T-helper 2 cell treated with Interferon-gamma antibody and Interleukin-4, amounts not matched to agents 5 μg/mL and 100 μg/mL, for 36 hours (primary cell): ENCODE data around the gene SIX2.
A peak's percentile ranks its signal among the peaks of the same experiment; 100 is the strongest.

ENCODE experiments used
- DNase-seq: peaks from one replicate; pipeline ENCODE4 v3.0.0; 2021; ENCODE audit warnings: low spot score
- H3K27ac Mint-ChIP-seq: one replicate; pipeline ENCODE4 v1.8.0; 2021; ENCODE audit warnings: mild to moderate bottlenecking, mixed read lengths
- H3K27me3 Mint-ChIP-seq: one replicate; pipeline ENCODE4 v1.8.0; 2021; ENCODE audit warnings: low read depth, mixed read lengths
- H3K36me3 Mint-ChIP-seq: one replicate; pipeline ENCODE4 v1.8.0; 2021; ENCODE audit warnings: low read depth, mixed read lengths
- H3K4me1 Mint-ChIP-seq: one replicate; pipeline ENCODE4 v1.8.0; 2021; ENCODE audit warnings: low read depth, mixed read lengths
- H3K4me3 Mint-ChIP-seq: one replicate; pipeline ENCODE4 v1.8.0; 2022; ENCODE audit warnings: mild to moderate bottlenecking, moderate library complexity, mixed read lengths
- H3K9me3 Mint-ChIP-seq: one replicate; pipeline ENCODE4 v1.8.0; 2021; ENCODE audit warnings: mixed read lengths

SIX2 gene

DNA sequence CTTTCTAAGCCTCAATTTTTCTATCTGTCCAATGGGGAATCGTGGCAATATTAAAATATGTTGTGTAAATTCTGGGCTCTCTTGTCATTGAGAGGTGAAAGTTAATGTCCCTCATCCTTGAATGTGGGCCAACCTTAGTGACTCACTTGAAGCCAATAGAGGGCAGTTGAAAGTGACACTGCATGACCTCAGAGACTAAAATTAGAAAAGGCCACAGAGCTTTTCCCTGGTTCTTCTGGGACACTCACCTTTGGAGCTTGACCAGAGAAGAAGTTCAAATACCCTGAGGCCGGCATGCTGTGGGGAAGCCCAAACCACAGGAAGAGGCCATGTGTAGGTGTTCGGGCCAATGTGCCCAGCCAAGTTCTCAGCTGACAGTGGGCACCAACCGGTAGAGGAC lies 24.1 kb upstream of the SIX2 start:
- DNase-seq = no peak
- Mint-ChIP-seq H3K36me3 (no peaks in the 10 kb centered on the region), H3K9me3 (no peaks in the 10 kb centered on the region), H3K4me3 (no peak overlapping the region), H3K27ac (no peak overlapping the region), H3K4me1 (no peaks in the 10 kb centered on the region), H3K27me3 (peaks cover 5% of the 10 kb centered on the region)

DNA sequence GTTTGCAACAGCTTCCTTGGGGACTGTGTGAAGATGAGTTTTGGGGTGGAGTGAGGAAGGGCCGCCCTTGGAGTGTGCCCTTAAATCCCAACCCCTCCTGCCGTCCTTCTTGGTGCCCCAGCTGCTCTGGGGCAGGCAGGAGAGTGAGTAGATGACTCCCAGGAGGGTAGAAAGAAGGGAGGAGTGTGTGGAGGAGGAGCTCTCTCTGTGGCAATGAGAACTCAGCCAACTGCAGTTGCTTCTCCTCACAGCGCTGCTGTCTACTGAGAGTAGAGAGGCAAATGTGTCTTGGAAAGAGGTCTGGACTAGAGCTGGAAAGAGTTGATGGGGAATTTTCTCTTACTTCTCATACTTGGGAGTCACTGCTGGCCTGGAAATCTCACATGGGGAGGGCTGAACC lies 21.8 kb upstream of the SIX2 start:
- Mint-ChIP-seq H3K9me3 (no peaks in the 10 kb centered on the region), H3K4me3 (no peak overlapping the region), H3K27me3 (peaks cover 10% of the 10 kb centered on the region), H3K36me3 (no peaks in the 10 kb centered on the region), H3K4me1 (no peaks in the 10 kb centered on the region), H3K27ac (no peak overlapping the region)
- no peak for DNase-seq

DNA sequence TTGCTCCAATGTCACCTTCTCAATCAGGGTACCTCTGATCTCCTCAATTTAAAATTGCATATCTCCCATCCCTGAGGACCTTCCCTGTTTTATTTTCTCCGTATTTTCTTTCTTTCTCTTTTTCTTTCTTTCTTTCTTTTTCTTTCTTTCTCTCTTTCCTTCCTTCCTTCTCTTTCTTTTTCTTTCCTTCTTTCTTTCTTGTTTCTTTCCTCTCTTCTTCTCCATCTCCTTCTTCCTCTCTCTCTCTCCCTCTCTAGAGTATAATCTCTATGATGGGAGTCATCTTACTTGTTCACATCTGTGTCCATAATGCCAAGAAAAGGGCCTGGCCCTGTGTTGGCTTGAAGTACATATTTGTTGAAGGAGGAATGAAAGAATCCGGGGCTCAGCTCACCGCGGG lies 21.3 kb upstream of the SIX2 start:
- Mint-ChIP-seq H3K9me3 (no peaks in the 10 kb centered on the region), H3K27ac (no peak overlapping the region), H3K36me3 (no peaks in the 10 kb centered on the region), H3K4me3 (no peak overlapping the region), H3K27me3 (peaks cover 10% of the 10 kb centered on the region), H3K4me1 (no peaks in the 10 kb centered on the region)
- no peak for DNase-seq

DNA sequence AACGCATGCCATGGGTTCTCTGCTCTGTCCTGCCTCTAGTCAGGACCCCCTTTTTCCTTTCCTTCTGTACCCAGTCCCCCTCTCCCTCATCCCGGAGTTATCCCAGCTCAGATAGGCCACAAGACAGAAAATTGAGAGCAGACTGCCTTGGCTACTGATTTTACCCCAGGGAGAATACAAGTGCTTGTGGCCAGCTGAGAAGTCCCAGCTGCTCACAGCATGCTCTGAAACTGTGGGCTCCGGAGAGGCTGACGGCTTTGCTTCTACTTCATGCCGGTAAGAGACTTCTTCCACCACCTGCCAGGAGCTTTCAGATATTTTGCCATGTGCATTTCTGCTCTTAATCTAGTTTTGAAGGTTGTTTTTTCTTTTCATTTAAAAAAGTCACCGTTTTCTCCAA lies 20.0 kb upstream of the SIX2 start:
- Mint-ChIP-seq H3K9me3 (no peaks in the 10 kb centered on the region), H3K36me3 (no peaks in the 10 kb centered on the region), H3K4me1 (no peaks in the 10 kb centered on the region), H3K4me3 (no peak overlapping the region), H3K27ac (no peak overlapping the region), H3K27me3 (peaks cover 10% of the 10 kb centered on the region)
- no peak for DNase-seq

DNA sequence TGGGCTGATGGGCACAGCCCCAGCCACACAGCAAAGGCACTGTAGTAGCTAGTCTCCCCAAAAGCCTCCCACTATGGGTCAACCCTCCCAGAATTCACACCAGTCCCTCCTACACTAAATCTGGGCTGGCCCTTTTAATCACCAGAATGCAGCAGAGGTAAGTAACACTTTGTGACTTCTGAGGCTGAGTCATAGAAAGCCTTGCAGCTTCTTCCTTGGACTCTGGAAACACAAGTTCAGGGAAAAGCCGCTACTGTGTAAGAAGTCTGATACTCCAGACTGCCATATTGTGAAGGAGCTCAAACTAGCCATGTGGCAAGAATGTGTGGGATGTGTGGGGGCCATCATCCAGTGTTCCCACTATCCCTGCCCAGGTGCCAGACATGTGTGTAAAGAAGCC lies 19.0 kb upstream of the SIX2 start:
- no peaks in the 10 kb centered on the region for H3K9me3 Mint-ChIP-seq
- H3K4me1 Mint-ChIP-seq = no peaks in the 10 kb centered on the region
- H3K36me3 Mint-ChIP-seq = no peaks in the 10 kb centered on the region
- no peak for DNase-seq
- peaks cover 12% of the 10 kb centered on the region for H3K27me3 Mint-ChIP-seq
- H3K27ac Mint-ChIP-seq = no peak overlapping the region
- H3K4me3 Mint-ChIP-seq = no peak overlapping the region

DNA sequence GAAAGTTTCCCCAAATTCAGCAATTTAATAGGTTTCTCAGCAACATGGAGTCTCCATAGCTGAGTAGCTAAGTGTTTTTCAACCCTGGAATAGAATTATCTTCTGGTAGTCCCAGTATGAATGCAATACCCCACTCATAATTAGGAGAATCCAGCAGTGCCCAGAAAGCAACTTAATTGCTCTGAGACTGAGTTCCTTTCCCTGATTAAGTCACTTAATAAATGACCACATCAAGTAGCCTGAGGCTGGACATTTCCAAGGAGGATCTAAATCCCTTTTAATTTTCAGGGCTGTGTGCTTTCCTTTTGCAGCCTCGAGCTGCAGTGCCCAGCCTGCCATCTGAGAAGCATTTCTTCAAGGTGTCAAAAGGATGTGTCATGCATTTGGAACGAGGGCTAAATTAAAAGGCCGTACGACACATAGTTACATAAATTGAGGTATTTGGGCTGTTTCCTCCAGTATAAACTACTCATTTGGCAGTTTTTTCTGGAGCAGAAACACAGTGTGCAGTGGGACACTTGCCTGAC lies 17.7 kb upstream of the SIX2 start:
- Mint-ChIP-seq H3K27ac (no peak overlapping the region), H3K9me3 (no peaks in the 10 kb centered on the region), H3K36me3 (no peaks in the 10 kb centered on the region), H3K27me3 (peaks cover 12% of the 10 kb centered on the region), H3K4me1 (no peaks in the 10 kb centered on the region), H3K4me3 (no peak overlapping the region)
- no peak for DNase-seq

DNA sequence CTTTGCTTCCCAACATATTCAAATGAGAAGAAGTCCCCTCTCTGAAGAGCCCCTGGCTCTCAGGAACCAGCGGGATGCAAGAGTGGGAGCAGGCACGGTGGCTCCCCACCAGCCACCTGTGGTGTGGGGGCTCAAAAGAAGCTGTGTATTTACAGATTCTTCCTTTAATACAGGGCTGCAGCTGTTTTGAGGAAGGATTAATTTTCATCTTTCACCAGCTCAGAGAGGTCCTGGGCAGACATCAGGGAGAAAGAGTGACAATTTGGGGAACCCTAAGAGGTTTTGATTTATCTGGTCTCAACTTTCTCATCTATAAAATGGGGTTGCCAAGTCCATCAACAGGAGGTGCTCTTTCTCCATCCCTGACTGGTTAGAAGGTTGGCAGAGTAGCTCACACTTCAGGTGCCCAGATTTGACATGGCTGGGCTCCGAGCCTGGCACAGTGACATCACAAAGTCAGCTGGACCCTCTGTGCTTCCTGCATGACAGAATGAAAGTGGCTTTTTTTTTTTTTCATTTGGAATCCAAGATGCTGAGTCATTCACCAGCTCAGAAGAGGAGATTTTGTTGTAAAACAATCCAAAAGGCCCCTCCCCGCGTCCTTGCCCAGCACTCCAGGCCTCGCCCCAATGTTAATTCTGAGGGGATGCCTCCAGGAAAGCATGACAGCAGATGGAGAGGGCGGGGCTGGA lies 15.5 kb upstream of the SIX2 start:
- Mint-ChIP-seq H3K4me1 (no peaks in the 10 kb centered on the region), H3K4me3 (no peak overlapping the region), H3K27me3 (peaks cover 15% of the 10 kb centered on the region), H3K9me3 (no peaks in the 10 kb centered on the region), H3K27ac (no peak overlapping the region), H3K36me3 (no peaks in the 10 kb centered on the region)
- no peak for DNase-seq

DNA sequence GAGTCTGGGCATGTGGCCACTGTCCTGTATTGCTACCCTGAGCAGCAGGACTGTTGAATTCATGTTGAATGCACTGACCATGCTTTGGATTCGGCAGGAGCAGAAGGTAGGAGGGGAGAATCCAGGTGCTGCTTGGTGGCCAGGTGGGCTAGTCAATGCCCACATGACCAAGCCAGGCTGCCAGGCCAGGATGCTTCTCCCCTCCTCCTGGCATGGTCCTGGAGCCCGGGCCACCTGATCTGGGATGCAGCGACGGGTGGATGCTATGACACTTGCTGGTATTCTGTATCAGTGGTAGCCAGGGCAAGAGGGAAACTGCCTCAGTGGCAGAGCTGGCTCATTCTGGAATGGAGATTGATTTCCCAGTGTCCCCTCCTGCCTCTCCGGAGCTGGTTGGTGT lies 14.8 kb upstream of the SIX2 start:
- H3K36me3 Mint-ChIP-seq = no peaks in the 10 kb centered on the region
- H3K9me3 Mint-ChIP-seq = no peaks in the 10 kb centered on the region
- peaks cover 19% of the 10 kb centered on the region for H3K27me3 Mint-ChIP-seq
- no peak overlapping the region for H3K4me3 Mint-ChIP-seq
- DNase-seq = no peak
- no peak overlapping the region for H3K27ac Mint-ChIP-seq
- no peaks in the 10 kb centered on the region for H3K4me1 Mint-ChIP-seq

DNA sequence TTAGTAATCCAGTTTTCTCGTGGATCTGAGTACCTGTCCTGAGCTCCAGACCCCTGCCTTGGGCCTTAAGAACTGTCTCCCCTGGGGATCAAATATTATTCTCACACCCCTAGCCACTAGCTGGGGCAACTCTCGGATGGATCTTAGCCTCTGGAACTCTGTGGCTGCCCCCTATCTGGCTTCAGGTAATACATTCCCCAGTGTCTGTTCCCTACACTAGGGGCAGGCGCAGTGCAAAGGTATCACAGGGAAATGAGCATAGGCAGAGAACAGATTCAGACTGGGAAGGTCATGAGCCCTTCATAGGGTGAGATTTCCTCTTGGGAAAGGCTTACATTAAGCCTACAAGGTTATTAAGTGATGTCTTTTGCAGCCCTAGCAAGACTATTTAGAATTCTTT lies 11.2 kb upstream of the SIX2 start:
- peaks cover 43% of the 10 kb centered on the region for H3K27me3 Mint-ChIP-seq

DNA sequence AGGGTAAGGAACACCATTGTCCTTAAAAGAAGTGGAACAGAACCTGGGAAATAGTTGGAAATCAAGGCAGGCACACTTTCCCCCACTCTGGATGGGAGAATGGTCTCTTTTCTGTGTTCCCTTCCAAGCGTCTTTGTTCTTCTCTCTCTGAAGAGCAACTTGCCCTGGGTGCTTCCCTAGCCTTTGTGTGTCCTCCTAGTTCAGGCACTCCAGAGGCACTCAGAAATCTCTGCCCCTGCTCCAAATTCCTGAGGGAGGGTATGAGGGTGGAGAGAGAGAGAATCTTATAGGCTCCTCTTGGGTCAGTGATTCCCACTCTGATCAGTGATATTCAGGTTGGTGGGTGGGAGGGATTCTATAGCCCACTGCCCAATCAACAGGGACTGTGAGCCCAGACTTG lies 8.8 kb upstream of the SIX2 start:
- Mint-ChIP-seq H3K4me1 (no peaks in the 10 kb centered on the region), H3K9me3 (no peaks in the 10 kb centered on the region), H3K27me3 (peaks cover 56% of the 10 kb centered on the region), H3K36me3 (no peaks in the 10 kb centered on the region), H3K4me3 (no peak overlapping the region), H3K27ac (no peak overlapping the region)
- DNase-seq = no peak

More for the DNA sequence above, 11.2 kb upstream of the SIX2 start:
- H3K36me3 Mint-ChIP-seq = no peaks in the 10 kb centered on the region
- H3K27ac Mint-ChIP-seq = no peak overlapping the region
- H3K9me3 Mint-ChIP-seq = no peaks in the 10 kb centered on the region
- no peaks in the 10 kb centered on the region for H3K4me1 Mint-ChIP-seq
- H3K4me3 Mint-ChIP-seq = no peak overlapping the region
- DNase-seq = no peak

DNA sequence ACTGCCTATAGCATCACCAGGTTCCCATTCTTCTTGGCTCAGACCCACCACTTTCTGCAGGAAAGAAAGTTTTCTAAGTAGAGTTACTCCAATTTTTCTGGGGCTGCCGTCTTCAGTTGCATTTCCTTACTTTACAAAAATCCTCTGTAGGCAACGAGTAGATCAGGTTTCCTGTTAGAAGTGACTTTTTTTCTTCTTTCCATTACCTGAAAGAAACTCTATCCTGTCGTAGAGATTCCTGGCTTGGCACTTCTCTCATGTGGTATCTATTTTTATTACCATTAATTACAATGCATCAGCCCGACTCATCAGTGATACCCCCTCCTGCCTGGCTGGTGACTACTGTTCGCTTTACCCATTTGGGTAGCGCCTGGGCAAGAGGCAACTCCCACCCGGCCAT lies 5.6 kb upstream of the SIX2 start:
- DNase-seq = no peak
- H3K27ac Mint-ChIP-seq = no peak overlapping the region
- no peaks in the 10 kb centered on the region for H3K36me3 Mint-ChIP-seq
- no peaks in the 10 kb centered on the region for H3K9me3 Mint-ChIP-seq
- no peak overlapping the region for H3K4me3 Mint-ChIP-seq
- peaks cover 2% of the 10 kb centered on the region for H3K4me1 Mint-ChIP-seq
- H3K27me3 Mint-ChIP-seq = peaks cover 82% of the 10 kb centered on the region

DNA sequence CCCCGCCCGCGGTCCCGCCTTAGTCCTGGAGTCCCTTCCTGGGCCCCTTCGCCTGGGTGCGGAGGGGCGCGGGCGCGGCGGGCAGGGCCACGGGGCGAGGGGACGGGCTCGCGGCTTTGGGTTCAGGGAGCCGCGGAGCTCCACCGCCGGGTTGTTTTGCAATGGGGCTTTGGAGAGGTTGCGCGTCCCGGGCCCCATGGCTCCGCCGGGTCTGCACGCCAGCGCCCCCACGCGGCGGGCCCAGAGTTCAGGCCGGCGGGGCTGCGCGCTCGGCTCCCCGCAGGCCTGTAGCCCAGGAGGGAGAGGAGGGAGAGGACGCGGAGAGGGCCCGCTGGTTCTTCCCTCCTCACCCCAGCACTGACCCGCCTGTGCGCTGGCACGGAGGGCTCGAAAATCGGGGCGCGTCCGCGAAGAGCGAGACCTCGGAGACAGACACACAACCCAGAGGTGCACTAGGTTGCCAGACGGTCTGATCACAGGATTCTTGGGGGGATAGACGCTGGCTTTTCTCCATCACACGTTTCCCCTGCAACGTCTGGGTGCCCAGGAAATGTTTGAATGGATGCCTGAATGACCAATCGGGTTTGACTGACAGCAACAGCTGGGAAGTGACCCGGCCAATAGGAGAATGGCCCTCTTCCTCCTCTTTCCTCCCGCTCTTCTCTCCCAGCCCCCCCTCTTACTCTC lies 4.9 kb upstream of the SIX2 start:
- Mint-ChIP-seq H3K4me3 (peak overlapping the region; percentile 43), H3K36me3 (no peaks in the 10 kb centered on the region), H3K9me3 (no peaks in the 10 kb centered on the region), H3K27me3 (peaks cover 83% of the 10 kb centered on the region), H3K4me1 (peaks cover 2% of the 10 kb centered on the region), H3K27ac (no peak overlapping the region)
- DNase-seq = peak; percentile 27

DNA sequence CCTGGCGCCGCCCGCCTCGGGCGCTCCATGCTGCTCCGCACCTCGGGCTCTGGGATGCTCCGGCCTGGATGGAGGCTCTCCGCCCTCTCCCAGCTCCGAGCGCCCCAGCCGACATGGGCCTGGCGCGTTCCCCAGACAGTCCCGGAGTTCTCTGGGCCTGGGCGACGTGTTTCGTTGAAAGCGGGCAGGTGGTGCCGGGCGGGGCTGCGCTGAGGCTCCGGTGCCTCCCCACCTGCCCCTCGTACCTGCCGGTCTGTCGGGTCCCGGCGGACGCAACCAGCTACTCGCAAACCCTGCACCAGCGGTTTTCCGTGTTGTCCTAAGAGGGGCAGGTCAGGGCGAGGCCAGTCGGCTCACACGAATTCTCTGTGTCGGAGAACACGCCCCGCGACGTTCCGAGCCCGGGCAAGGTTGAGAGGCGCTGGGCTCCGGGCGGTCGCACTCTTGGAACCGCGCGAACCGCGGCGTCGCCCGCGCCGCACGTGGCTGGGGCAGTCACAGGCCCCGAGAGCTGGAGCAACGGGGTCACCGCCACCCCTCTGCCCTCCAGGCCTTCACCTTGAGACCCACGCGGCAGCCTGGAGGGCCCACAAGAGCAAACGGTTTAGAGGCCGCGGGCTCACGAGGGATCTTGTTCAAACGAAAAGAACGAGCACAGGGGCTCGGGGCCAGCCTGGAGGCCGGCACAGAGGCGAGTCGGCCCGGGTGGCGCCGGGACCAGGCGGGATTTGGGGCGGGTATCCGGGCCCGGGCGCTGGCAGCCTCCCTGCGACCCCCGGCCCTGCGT lies 4.2 kb upstream of the SIX2 start:
- DNase-seq = no peak

DNA sequence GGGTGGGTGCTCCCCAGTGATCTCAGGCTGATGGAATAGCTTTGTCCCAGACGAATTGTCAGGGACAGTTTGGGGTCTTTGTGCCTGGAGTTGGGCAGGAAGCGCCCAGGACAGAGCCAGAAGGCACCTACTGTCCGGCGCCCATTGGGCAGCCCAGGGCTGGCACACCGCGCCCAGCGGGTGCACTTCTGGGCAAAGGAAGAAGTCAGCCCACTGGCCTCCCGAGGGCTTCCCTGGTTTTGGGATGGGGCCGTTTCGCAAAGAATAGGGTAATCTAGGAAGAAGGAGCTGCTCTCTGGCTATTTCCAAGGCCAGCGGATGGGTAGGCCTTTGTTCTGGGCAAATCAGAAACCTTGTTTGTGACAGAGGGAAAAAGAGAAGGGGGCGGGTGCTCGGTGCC lies 3.5 kb upstream of the SIX2 start:
- Mint-ChIP-seq H3K4me1 (peaks cover 8% of the 10 kb centered on the region), H3K4me3 (peak overlapping the region; percentile 38), H3K27me3 (peaks cover 84% of the 10 kb centered on the region), H3K9me3 (no peaks in the 10 kb centered on the region), H3K36me3 (no peaks in the 10 kb centered on the region), H3K27ac (no peak overlapping the region)
- DNase-seq = no peak

More for the DNA sequence above, 4.2 kb upstream of the SIX2 start:
- no peaks in the 10 kb centered on the region for H3K36me3 Mint-ChIP-seq
- H3K4me1 Mint-ChIP-seq = peaks cover 4% of the 10 kb centered on the region
- no peak overlapping the region for H3K27ac Mint-ChIP-seq
- no peaks in the 10 kb centered on the region for H3K9me3 Mint-ChIP-seq
- H3K4me3 Mint-ChIP-seq = no peak overlapping the region
- peaks cover 80% of the 10 kb centered on the region for H3K27me3 Mint-ChIP-seq
